IPS DF 6.9 (cell line): ENCODE measurements around the gene MXRA7.
"Not testable (repeated sequence)": the region's sequence is repeated elsewhere in the genome, so short reads cannot be mapped to it uniquely, and the experiment has no call there.

Source experiments
- DNase-seq: peaks from one replicate; pipeline ENCODE4 v3.0.0-alpha.2; 2013; ENCODE audit warnings: low read depth, low spot score
- H3K27ac ChIP-seq: one replicate; pipeline ENCODE4 v1.5.1; 2013; ENCODE audit warnings: low read length, control low read depth
- H3K27me3 ChIP-seq: 2 replicates; pipeline ENCODE4 v1.6.1; 2013; ENCODE audit warnings: mild to moderate bottlenecking, low read length; ENCODE audit not compliant: control insufficient read depth, insufficient read depth
- H3K36me3 ChIP-seq: 2 replicates; pipeline ENCODE4 v1.6.1; 2013; ENCODE audit warnings: low read length; ENCODE audit not compliant: control insufficient read depth, insufficient read depth
- H3K4me1 ChIP-seq: 2 replicates; pipeline ENCODE4 v1.6.1; 2013; ENCODE audit warnings: low read length; ENCODE audit not compliant: control insufficient read depth, insufficient read depth
- H3K4me3 ChIP-seq: 2 replicates; pipeline ENCODE4 v1.5.1; 2013; ENCODE audit warnings: mild to moderate bottlenecking, low read length
- H3K9me3 ChIP-seq: 2 replicates; pipeline ENCODE4 v1.6.1; 2013; ENCODE audit warnings: low read length, inconsistent platforms; ENCODE audit not compliant: control insufficient read depth, insufficient read depth
- WGBS: extraction: QIAGEN DNeasy Blood & Tissue Kit; methylation state at CpG from one replicate; pipeline ENCODE4 v1.1.7; 2013; ENCODE audit warnings: mixed read lengths, missing lambda C conversion rate; ENCODE audit not compliant: insufficient read length, insufficient coverage; 5-methylcytosine and 5-hydroxymethylcytosine counted together

Gene MXRA7

GRCh38 chr17:76642032-76642561 is 68.7 kb downstream of the MXRA7 start:
- no peak overlapping the region for H3K4me3 ChIP-seq
- H3K27ac ChIP-seq, result no peak overlapping the region
- no peaks in the 10 kb centered on the region for H3K36me3 ChIP-seq
- no peak for DNase-seq
- H3K27me3 ChIP-seq, result no peaks in the 10 kb centered on the region
- no peaks in the 10 kb centered on the region for H3K4me1 ChIP-seq
- H3K9me3 ChIP-seq, result no peaks in the 10 kb centered on the region
- WGBS, result no CpG with 5 or more reads among the region's 5 CpGs

- Histone ChIP-seq H3K9me3 (no peaks in the 10 kb centered on the region), H3K4me1 (no peaks in the 10 kb centered on the region), H3K36me3 (no peaks in the 10 kb centered on the region), H3K27me3 (no peaks in the 10 kb centered on the region), H3K4me3 (no peak overlapping the region), H3K27ac (no peak overlapping the region)
- no CpG with 5 or more reads among the region's 3 CpGs for WGBS
- no peak for DNase-seq
Measured at GRCh38 chr17:76641501-76641900, 69.3 kb downstream of the MXRA7 start.

DNA sequence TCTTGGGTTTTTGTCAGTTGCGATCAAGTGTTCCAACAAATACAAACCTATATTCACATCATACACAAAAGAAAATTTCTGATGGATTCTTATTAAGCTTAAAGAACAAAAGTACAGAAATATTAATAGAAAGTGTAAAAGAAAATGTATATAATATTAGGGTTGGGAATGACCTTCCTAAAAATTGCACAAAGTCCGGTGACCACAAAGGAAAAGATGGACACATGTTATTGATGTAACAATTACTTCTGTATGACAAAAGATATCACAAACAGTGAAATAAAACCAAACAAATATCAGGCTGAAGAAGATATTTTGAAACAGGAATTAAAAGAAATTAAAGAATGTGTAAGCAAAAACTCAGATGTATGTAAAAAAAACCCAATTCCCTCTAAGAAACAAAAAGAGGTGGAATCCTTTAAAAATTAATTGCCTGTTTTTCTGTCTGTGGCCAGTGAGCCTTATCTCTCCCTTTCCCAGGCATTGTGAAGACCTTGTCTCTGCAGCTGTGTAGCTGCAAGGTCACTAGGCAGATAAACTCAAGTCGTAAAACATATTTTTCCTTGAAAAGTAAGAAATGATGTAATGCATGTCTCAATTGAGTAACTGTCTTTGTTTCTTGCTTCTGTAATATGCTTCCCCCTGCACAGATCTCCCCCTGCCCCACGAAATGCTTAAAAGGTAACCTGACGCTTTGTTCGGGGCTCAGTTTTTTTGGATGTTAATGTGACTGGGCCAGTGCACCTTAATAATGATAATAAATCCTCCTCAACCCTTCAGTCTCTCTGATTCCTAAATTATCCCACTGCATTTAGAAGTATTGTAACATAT is 70.0 kb downstream of the MXRA7 start:
- no peak for DNase-seq
- Histone ChIP-seq H3K9me3 (no peaks in the 10 kb centered on the region), H3K4me1 (no peaks in the 10 kb centered on the region), H3K27ac (no peak overlapping the region), H3K4me3 (no peak overlapping the region), H3K36me3 (no peaks in the 10 kb centered on the region), H3K27me3 (no peaks in the 10 kb centered on the region)
- WGBS, result no CpG with 5 or more reads among the region's 6 CpGs

DNA sequence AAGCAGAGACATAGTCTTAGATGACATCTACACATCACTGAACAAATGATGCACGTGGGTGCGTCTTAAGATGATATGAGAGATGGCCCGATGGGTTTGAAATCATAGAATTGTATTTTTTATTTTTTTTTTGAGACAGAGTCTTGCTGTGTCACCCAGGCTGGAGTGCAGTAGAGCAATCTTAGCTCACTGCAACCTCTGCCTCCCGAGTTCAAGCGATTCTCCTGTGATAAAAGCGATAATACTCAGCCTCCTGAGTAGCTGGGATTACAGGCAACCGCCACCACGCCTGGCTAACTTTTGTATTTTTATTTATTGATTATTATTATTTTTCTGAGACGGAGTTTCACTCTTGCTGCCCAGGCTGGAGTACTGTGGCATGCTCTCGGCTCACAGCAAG is 72.5 kb downstream of the MXRA7 start:
- WGBS, result no CpG with 5 or more reads among the region's 10 CpGs
- H3K4me1 ChIP-seq, result no peaks in the 10 kb centered on the region

DNA sequence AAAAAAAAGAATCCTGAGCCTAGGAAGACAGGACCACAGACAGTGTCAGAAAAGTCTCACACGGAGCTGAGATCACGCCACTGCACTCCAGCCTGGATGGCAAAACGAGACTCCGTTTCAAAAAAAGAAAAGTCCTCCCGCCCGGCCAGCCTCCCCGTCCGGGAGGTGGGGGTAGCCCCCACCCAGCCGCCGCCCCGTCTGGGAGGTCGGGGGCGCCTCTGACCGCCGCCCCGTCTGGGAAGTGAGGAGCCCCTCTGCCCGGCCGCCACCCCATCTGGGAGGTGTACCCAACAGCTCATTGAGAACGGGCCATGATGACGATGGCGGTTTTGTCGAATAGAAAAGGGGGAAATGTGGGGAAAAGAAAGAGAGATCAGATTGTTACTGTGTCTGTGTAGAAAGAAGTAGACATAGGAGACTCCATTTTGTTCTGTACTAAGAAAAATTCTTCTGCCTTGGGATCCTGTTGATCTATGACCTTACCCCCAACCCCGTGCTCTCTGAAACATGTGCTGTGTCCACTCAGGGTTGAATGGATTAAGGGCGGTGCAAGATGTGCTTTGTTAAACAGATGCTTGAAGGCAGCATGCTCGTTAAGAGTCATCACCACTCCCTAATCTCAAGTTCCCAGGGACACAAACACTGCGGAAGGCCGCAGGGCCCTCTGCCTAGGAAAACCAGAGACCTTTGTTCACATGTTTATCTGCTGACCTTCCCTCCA is 74.1 kb downstream of the MXRA7 start:
- not testable (repeated sequence) for H3K4me3 ChIP-seq, DNase-seq, H3K27ac ChIP-seq, H3K27me3 ChIP-seq, H3K4me1 ChIP-seq, H3K9me3 ChIP-seq, H3K36me3 ChIP-seq
- WGBS, result no CpG with 5 or more reads among the region's 27 CpGs

More for the DNA sequence above, 72.5 kb downstream of the MXRA7 start:
- no peaks in the 10 kb centered on the region for H3K36me3 ChIP-seq
- DNase-seq, result no peak
- H3K4me3 ChIP-seq, result no peak overlapping the region
- no peaks in the 10 kb centered on the region for H3K9me3 ChIP-seq
- no peak overlapping the region for H3K27ac ChIP-seq
- no peaks in the 10 kb centered on the region for H3K27me3 ChIP-seq

- Histone ChIP-seq H3K27me3 (no peaks in the 10 kb centered on the region), H3K4me1 (no peaks in the 10 kb centered on the region), H3K9me3 (no peaks in the 10 kb centered on the region), H3K4me3 (no peak overlapping the region), H3K27ac (no peak overlapping the region), H3K36me3 (no peaks in the 10 kb centered on the region)
- WGBS, result no CpG with 5 or more reads among the region's 8 CpGs
- DNase-seq, result no peak
Measured at GRCh38 chr17:76635659-76636360, 75.0 kb downstream of the MXRA7 start.

DNA sequence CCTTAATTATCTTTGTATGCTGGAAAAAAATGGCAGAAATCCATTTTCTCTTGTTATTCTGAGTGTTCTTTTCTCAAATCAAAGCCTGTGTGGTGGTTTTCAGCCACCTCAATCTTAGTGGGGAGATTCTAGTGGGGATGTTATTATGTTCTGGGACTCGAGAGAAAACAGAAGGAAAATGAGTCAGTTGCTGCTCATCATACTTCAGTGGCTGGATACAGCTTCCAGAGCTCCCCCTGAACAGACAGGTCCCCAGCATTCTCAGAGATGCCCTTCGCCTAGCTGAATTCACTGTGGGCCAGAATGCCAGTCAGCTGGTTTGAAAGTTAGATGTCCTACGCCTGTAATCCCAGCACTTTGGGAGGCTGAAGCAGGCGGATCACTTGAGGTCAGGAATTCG is 75.7 kb downstream of the MXRA7 start:
- Histone ChIP-seq H3K27me3 (no peaks in the 10 kb centered on the region), H3K36me3 (no peaks in the 10 kb centered on the region), H3K4me1 (no peaks in the 10 kb centered on the region), H3K27ac (no peak overlapping the region), H3K9me3 (no peaks in the 10 kb centered on the region), H3K4me3 (no peak overlapping the region)
- WGBS, result no CpG with 5 or more reads among the region's 5 CpGs
- no peak for DNase-seq

- no peak for DNase-seq
- no peak overlapping the region for H3K27ac ChIP-seq
- H3K9me3 ChIP-seq, result no peaks in the 10 kb centered on the region
- WGBS, result no CpG with 5 or more reads among the region's 14 CpGs
- H3K4me1 ChIP-seq, result no peaks in the 10 kb centered on the region
- H3K4me3 ChIP-seq, result no peak overlapping the region
- no peaks in the 10 kb centered on the region for H3K27me3 ChIP-seq
- no peaks in the 10 kb centered on the region for H3K36me3 ChIP-seq
Measured at GRCh38 chr17:76633628-76634328, 77.0 kb downstream of the MXRA7 start.

DNA sequence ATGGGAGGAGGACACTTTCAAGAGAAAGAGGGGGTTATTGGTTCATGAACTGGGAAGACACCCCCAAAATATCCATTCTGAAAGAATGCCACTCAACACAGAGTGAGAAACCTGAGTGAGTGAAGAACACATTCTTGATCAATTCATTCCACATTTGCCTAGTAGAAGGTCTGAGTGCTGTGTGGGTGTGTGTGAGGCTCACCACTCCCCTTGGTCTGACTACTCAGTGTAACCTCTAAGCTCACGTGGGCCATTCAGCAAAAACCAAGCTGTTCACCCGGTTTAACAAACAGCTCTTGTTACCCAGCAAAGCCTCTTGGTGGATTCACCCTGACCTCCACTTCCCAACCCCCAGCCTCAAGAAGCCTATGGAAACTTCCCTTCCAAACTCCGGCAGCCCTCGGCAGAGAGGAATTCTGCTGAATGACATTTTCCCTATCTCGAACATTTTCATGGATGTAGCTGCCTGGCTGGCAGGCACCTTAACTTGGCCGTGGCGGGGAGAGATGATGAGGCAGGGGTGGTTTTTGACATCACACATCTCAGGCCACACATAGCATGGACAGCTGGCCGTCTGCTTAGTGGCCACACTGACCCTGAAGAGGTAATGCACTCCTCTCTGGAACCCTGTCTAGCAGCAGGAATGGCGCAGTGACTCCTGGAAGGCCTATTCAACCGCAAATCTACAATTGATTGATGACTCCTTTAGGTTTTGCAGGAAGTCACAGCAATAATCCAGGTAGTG is 78.8 kb downstream of the MXRA7 start:
- no peaks in the 10 kb centered on the region for H3K27me3 ChIP-seq
- no peaks in the 10 kb centered on the region for H3K9me3 ChIP-seq
- H3K27ac ChIP-seq, result no peak overlapping the region
- no CpG with 5 or more reads among the region's 10 CpGs for WGBS
- no peak overlapping the region for H3K4me3 ChIP-seq
- no peak for DNase-seq
- no peaks in the 10 kb centered on the region for H3K36me3 ChIP-seq
- H3K4me1 ChIP-seq, result no peaks in the 10 kb centered on the region
